ENCODE measurements around the gene MPC2.

DNA sequence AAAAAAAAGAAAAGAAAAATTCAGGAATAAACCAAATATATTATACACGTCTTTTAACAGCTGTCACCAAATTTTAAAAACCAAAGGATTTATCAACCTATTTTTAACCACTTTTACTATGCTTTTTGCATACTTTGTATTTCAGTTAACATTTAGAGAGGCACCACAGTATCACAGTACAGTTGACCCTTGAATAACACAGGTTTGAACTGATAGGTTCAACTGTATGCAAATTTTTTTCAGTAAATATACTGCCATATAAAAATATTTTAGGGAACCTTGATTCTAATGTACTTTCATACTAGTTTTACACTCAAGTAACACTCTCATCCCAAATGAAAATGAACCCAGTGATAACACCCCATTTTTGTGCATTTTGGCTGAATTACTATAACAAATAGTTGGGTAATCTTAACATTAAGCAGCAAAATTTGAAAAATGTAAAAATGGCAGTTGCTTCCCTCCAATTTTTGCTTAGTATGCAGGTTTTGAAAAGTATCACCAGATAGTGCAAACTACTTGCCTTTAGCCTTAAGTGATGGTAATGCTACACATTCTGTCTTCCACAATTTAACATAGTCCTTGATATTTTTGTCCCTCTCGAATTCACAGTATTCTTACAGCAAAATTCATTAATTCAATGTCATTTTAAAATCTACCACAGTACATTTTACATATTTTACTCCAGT is 12.2 kb downstream of the MPC2 start:
- TF ChIP-seq POLR2AphosphoS5 (IDR thresholded peaks at IDR 0.05; ENCODE audit: low read depth) (no peak), CTCF (IDR thresholded peaks at IDR 0.05; ENCODE audit: insufficient read depth, low read length) (no peak), REST (IDR thresholded peaks at IDR 0.05; ENCODE audit: insufficient replicate concordance, low read depth) (no peak), GABPA (IDR thresholded peaks at IDR 0.05; ENCODE audit: low read depth) (no peak)
